GM12872 (cell line): ENCODE data around the gene SYVN1.
A peak's percentile ranks its signal among the peaks of the same experiment; 100 is the strongest.

Experiments
- TF ChIP-seq, protein P1 (sequence below): IDR thresholded peaks from 3 replicates; pipeline ENCODE4 v1.5.1; 2011; ENCODE audit warnings: low read depth, mild to moderate bottlenecking, low read length, moderate library complexity; ENCODE audit not compliant: insufficient read depth

Gene SYVN1

DNA sequence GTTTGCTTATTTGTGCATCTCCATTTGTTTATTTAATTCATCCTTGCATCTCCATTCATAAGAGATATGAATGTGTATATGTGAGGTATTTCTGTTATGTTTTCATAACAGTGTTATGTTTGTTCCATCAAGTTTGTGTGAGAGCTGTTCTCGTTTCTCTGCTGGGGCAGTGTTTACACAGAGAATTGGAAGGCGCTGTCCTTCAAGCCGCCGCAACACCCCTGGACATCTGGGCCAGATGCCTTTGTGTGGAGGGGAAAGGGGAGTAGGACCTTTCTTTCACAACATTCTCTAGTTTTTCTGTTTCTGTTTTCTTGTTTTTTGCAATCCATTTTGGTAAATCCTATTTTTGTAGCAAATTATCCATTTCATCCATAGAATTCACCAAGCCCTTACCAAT is 29.7 kb downstream of the SYVN1 start:
- TF ChIP-seq, protein P1, sequence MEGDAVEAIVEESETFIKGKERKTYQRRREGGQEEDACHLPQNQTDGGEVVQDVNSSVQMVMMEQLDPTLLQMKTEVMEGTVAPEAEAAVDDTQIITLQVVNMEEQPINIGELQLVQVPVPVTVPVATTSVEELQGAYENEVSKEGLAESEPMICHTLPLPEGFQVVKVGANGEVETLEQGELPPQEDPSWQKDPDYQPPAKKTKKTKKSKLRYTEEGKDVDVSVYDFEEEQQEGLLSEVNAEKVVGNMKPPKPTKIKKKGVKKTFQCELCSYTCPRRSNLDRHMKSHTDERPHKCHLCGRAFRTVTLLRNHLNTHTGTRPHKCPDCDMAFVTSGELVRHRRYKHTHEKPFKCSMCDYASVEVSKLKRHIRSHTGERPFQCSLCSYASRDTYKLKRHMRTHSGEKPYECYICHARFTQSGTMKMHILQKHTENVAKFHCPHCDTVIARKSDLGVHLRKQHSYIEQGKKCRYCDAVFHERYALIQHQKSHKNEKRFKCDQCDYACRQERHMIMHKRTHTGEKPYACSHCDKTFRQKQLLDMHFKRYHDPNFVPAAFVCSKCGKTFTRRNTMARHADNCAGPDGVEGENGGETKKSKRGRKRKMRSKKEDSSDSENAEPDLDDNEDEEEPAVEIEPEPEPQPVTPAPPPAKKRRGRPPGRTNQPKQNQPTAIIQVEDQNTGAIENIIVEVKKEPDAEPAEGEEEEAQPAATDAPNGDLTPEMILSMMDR: no peak

DNA sequence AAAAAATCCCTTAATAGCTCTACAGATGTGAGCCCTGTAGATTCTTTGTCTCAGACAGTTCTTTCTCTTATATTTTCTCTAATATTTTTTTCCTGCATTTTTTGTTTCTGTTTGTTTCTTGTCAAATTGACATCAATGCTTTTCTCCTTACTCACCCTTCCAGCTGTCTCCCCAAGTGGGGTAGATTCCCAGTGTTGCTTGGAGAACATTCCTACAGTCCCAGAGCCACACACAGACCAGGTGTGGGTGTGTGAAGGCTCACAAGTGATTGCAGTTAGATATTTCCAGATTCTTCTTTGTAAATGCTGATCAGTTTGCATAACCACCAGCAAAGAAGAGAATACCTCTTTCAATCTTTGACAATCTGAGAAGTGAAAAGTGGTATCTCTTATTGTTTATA is 30.8 kb downstream of the SYVN1 start:
- TF ChIP-seq, protein P1: no peak

DNA sequence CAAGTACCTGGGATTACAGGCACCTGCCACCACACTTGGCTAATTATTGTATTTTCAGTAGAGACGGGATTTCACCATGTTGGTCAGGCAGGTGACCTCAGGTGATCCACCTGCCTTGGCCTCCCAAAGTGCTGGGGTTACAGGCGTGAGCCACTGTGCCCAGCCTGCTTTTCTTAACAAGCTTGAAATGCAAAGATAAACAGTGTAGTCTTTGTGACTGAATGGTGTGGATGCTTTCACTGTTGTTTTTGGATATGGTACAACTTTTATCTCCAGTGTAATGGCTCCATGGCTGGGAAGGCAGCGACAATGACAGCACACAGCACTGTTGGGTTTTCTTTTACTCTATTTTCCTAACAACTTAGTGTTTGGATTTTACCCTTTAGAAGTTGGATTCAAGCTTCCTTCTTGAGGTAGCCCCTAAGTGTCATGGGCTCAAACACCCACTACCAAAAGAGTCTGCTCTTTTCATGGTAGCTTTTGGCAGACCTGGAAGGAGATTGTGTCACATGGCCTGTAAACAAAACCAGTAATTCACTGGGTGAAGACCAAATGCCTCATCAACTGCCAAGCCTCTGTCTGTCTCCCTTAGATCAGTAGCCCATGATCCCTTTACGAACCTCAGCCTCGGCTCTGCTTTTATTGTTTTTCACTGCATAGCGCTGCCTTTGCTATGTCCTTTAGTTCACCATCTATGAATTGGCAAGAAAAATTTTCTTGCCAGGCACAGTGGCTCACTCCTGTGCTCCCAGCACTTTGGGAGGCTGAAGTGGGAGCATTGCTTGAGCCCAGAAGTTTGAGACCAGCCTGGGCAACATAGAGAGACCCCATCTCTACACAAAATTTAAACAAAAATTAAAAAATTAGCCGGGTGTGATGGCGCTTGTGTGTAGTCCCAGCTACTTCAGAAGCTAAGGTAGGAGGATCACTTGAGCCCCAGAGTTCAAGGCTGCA is 31.9 kb downstream of the SYVN1 start:
- TF ChIP-seq, protein P1: no peak

DNA sequence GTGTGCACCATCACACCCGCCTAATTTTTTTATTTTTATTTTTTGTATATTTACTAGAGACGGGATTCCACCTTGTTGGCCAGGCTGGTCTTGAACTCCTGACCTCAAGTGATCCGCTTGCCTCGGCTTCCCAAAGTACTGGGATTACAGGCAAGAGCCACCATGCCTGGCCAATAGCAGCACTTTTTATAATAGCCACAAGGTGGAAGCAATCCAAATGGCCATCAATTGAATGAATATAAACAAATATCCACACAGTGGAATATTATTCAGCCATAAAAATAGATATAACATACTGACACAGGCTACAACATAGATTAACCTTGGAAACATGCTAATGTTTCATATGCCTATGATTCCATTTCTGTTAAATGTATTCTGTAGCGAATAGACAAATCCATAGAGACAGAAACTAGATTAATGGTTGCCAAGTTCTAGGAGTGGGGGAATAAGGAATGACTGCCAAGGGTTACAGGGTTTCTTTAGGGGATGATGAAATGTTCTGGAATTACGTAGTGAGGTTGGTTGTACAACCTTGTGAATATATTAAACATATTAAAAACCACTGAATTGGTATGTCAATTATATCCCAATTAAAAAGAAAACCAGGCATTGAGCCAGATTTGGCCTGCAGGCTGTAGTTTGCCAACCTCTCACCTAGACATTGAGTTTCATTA is 33.5 kb downstream of the SYVN1 start:
- TF ChIP-seq, protein P1: 0 out of 3 replicates have a peak, but pooled peaks have one; percentile 4

DNA sequence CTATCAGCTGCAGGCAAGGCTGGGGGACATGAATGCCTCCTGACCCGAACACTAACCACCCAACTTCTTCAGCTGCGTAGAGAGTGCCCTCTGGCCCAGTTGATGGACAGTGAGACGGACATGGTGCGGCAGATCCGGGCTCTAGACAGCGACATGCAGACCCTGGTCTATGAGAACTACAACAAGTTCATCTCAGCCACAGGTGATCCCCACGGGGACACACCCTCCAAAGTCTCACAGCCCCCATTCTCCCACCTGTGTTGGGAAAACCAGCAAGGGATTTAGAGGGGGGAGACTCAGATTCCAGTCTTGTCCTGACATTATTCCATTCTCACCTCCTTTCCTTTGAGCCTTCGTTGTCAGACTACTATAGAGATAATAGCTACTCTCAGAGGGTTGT is 37.4 kb downstream of the SYVN1 start:
- TF ChIP-seq, protein P1: no peak

DNA sequence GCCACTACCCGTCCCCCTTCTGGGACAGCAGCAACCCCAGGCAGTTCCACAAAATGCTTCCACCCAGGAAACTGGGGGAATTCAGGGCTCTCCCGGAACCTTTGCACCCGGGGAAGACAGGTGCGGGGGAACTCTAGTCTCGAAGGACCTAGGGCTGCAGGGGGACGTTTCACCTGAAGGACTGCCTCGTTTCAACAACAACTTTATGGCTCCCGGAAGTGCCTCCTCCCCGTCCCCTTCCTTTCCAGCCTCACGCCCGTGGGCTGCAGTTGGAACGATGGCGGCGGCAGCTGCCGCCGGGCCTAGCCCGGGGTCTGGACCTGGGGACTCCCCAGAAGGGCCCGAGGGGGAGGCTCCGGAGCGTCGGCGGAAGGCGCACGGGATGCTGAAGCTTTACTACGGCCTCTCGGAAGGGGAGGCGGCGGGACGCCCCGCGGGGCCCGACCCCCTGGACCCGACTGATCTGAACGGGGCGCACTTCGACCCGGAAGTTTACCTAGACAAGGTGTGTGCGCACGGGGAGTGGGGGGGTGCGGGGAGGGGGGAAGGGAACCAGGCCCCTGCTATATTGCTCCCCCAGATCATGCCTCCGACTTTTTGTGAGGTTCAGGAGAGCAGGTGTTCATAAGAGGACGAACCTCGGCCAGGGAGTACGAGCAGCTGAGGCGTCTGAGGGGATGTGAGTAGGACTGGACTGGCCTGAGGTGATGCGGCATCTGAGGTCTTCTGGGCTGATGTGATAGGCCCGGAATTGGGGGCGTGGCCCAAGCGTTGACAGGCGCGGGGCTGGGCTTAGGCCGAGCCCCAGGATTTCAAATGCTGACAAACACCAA is 38.1 kb downstream of the SYVN1 start, which contains the start of gene VPS51:
VPS51 (plus strand) TSS at position 241 of the 833 bp plus-strand sequence; CDS start at position 278, 37 bp downstream.
- TF ChIP-seq, protein P1: no peak
